ENCODE results near the gene TBC1D16. TPM values are rescaled to one million over a fixed set of nuclear protein-coding genes. Genes with fewer than 3 reads are reported as not detected.

The TBC1D16 gene
- total RNA-seq, 1 experiment from 2014 or later: 96.1 TPM

- no peak for TF ChIP-seq ZNF425 (CRISPR knock-in tag; conservative IDR thresholded peaks at IDR 0.05)
- TF ChIP-seq MAX (CRISPR knock-in tag; IDR thresholded peaks at IDR 0.05): no peak
- TF ChIP-seq TEAD4 (CRISPR knock-in tag; IDR thresholded peaks at IDR 0.05): no peak
- no peak for TF ChIP-seq RELA (CRISPR knock-in tag; IDR thresholded peaks at IDR 0.05; ENCODE audit: borderline replicate concordance)
- peak; percentile 50; the same call in 1 of the 2 replicates for TF ChIP-seq SP1 (CRISPR knock-in tag; conservative IDR thresholded peaks at IDR 0.05)
- no peak for TF ChIP-seq JUN (CRISPR knock-in tag; IDR thresholded peaks at IDR 0.05)
- TF ChIP-seq ETV6 (CRISPR knock-in tag; IDR thresholded peaks at IDR 0.05): 0 out of 2 replicates have a peak, but pooled peaks have one; percentile 18
- no peak for TF ChIP-seq FOXP1 (CRISPR knock-in tag; IDR thresholded peaks at IDR 0.05; ENCODE audit: borderline replicate concordance)
- no peak for TF ChIP-seq ZNF121 (CRISPR knock-in tag; IDR thresholded peaks at IDR 0.05)
- TF ChIP-seq CDX4 (CRISPR knock-in tag; IDR thresholded peaks at IDR 0.05; ENCODE audit: borderline replicate concordance): no peak
- no peak for TF ChIP-seq USF2 (CRISPR knock-in tag; IDR thresholded peaks at IDR 0.05)
- TF ChIP-seq RORB (CRISPR knock-in tag; IDR thresholded peaks at IDR 0.05): no peak
- no peak for TF ChIP-seq ZNF138 (CRISPR knock-in tag; conservative IDR thresholded peaks at IDR 0.05)
- TF ChIP-seq NFATC4 (CRISPR knock-in tag; IDR thresholded peaks at IDR 0.05): no peak
- no peak for TF ChIP-seq PREB (CRISPR knock-in tag; IDR thresholded peaks at IDR 0.05; ENCODE audit: borderline replicate concordance)
- no peak for TF ChIP-seq CREM (CRISPR knock-in tag; IDR thresholded peaks at IDR 0.05)
- TF ChIP-seq NFE2L1 (CRISPR knock-in tag; IDR thresholded peaks at IDR 0.05): peak; percentile 64
- no peak for TF ChIP-seq NR1H2 (CRISPR knock-in tag; IDR thresholded peaks at IDR 0.05)
- TF ChIP-seq GABPB1 (CRISPR knock-in tag; IDR thresholded peaks at IDR 0.05): peak; percentile 64; the same call in 1 of the 2 replicates
- TF ChIP-seq JAZF1 (CRISPR knock-in tag; IDR thresholded peaks at IDR 0.05): no peak
- no peak for TF ChIP-seq HMGXB4 (CRISPR knock-in tag; IDR thresholded peaks at IDR 0.05)
Measured at GRCh38 chr17:79915850-79916430, 119.7 kb downstream of the TBC1D16 start (continued).
